AG09319 (cell line): ENCODE data around the gene GLI3.

Experiments
- DNase-seq: peaks from one replicate; pipeline ENCODE4 v3.0.0-alpha.2; 2010; ENCODE audit warnings: low read depth; ENCODE audit errors: extremely low read depth
- CTCF ChIP-seq: IDR thresholded peaks from 2 replicates; pipeline ENCODE4 v1.5.1; 2011; ENCODE audit warnings: low read depth, mild to moderate bottlenecking, inconsistent platforms, low read length, moderate library complexity

GLI3 gene

GRCh38 chr7:41994036-41994745, 242.8 kb downstream of the GLI3 start:
- no peak for TF ChIP-seq CTCF
- no peak for DNase-seq

- DNase-seq: no peak
- TF ChIP-seq CTCF: no peak
Observed at GRCh38 chr7:41992881-41993867, 243.8 kb downstream of the GLI3 start.

GRCh38 chr7:41984888-41985287, 252.1 kb downstream of the GLI3 start:
- no peak for DNase-seq
- no peak for TF ChIP-seq CTCF

DNA sequence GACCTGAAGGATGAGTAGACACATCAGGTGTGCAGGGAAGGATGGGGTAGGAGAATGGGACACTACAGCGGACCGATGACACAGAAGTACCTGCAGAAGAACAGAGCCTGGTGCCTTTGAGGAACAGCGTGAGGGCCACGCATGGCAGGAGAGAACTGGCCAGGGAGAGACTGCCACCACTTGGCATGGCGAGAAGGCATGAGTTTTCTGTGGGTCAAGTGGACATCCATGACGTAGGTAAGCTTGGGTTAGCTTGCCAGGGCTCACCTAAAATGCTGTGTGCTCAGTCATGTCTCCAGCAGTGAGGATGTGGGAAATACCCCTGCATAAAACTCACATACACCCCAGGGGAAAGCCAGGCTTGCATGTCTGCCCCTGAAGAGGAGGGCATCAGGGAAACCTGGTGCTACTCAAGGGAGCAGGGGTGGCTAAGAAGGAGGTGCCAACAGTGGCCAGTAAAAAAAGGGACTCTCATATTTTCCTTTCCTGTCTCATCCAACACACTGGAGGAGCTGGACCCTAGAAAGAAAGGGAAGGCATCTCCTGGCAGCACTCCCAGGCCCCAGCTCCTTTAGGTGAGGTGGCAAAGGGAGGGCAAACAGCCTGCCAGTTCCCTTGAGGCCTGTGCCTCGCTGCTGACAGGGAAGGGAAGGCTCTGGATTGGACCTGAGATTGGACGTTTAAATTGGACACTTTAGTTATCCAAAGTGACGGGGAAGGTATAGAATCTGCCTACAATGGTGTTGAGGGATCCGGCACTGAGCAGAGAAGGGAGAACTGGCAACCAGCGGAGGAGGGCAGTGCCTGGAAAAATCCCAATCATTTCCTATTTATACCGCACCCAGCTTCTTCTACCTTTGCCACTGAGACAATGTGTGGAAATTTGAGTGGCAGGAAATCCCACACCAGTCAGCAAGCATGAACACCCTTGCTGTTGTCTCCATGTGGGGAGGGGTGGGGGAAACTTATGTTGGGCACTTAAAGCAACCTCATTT, 255.7 kb downstream of the GLI3 start:
- no peak for TF ChIP-seq CTCF
- no peak for DNase-seq

DNA sequence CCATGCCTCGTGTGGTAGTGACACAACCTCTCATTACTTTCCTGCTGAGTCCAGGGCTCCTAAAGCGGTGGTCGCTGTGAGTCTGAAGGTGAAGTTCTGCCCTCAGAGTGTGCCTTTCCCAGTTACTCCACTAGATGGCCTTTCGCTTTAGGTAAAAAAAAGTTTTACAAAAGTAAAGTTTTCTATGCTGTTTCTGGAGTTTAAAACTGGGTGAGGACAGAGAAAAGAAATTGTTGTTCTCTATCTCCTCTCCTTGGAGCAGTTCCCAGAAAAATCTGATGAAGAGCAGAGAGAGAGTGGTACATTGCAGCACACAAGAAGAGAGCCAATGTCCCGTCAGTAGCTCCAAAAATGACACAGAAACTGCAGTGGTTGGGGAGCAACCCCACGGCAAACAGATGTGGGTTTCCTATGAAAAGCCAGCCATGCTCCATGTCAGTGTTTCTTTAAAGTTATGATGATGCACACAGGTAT, 257.1 kb downstream of the GLI3 start:
- TF ChIP-seq CTCF: peak; percentile 83
- no peak for DNase-seq

- DNase-seq: no peak
- TF ChIP-seq CTCF: no peak
Observed at GRCh38 chr7:41978858-41979257, 258.2 kb downstream of the GLI3 start.
